Caco-2 (cell line): ENCODE data around the gene NETO1. TPM values are rescaled to one million over a fixed set of nuclear protein-coding genes. Genes with fewer than 3 reads are reported as not detected.

Experiments used
- BruUV-seq: library from RNA; stranded (reverse); fragments of 400-500 nt; replicated peaks from 2 replicates; lab custom pipeline; 2021; lab: Mats Ljungman, UMichigan
- CTCF ChIA-PET: fragments of 300-600 bp; sonication (Branson Sonifier 250); formaldehyde crosslinking; loops from one replicate; lab custom pipeline; 2022; ENCODE audit warnings: antibody characterized with exemption; lab: Charles Lee
- POLR2A ChIA-PET: fragments of 300-600 bp; sonication (Branson Sonifier 250); formaldehyde crosslinking; loops from one replicate; lab custom pipeline; 2022; ENCODE audit warnings: antibody characterized with exemption; lab: Charles Lee
- DNase-seq, 2 experiments: peaks; one replicate each; pipeline versions ENCODE4 v3.0.0 to v3.0.0-alpha.2; 2020 to 2022
- H3K27me3 ChIP-seq: replicated peaks from 2 replicates; pipeline ENCODE4 v1.6.0; 2011; ENCODE audit warnings: low read length; ENCODE audit not compliant: control insufficient read depth, insufficient read depth
- H3K36me3 ChIP-seq: 2 replicates; pipeline ENCODE4 v1.5.1; 2011; ENCODE audit warnings: low read length; ENCODE audit not compliant: control insufficient read depth, insufficient read depth
- H3K4me1 ChIP-seq: fragments of 250-450 bp; sonication (Bioruptor Pico); 2 replicates; pipeline ENCODE4 v1.5.1; 2020; ENCODE audit warnings: mild to moderate bottlenecking
- H3K4me3 ChIP-seq: 2 replicates; pipeline ENCODE4 v1.5.1; 2011; ENCODE audit warnings: low read depth, mild to moderate bottlenecking, control low read depth, low read length
- H3K9me3 ChIP-seq: fragments of 250-450 bp; sonication (Bioruptor Pico); 2 replicates; pipeline ENCODE4 v1.5.1; 2020; ENCODE audit warnings: mild to moderate bottlenecking, moderate library complexity
- H3K27ac Mint-ChIP-seq: one replicate; pipeline ENCODE4 v1.8.0; 2022; ENCODE audit warnings: mixed read lengths; ENCODE audit not compliant: unreplicated experiment
- H3K27me3 Mint-ChIP-seq: one replicate; pipeline ENCODE4 v1.8.0; 2022; ENCODE audit warnings: mixed read lengths; ENCODE audit not compliant: insufficient read depth, unreplicated experiment
- H3K36me3 Mint-ChIP-seq: one replicate; pipeline ENCODE4 v1.8.0; 2022; ENCODE audit warnings: mild to moderate bottlenecking, mixed read lengths; ENCODE audit not compliant: insufficient read depth, unreplicated experiment
- H3K4me1 Mint-ChIP-seq: one replicate; pipeline ENCODE4 v1.8.0; 2022; ENCODE audit warnings: low read depth, mixed read lengths; ENCODE audit not compliant: unreplicated experiment
- H3K4me3 Mint-ChIP-seq: one replicate; pipeline ENCODE4 v1.8.0; 2022; ENCODE audit warnings: mild to moderate bottlenecking, moderate library complexity, mixed read lengths; ENCODE audit not compliant: unreplicated experiment
- H3K9me3 Mint-ChIP-seq: one replicate; pipeline ENCODE4 v1.8.0; 2022; ENCODE audit warnings: mixed read lengths; ENCODE audit not compliant: unreplicated experiment
- intact Hi-C: fragments of 100-400 bp; cut with micrococcal nuclease; formaldehyde crosslinking; loops from one replicate; pipeline ENCODE4 v1.10.0; 2022; ENCODE audit not compliant: unreplicated experiment
- total RNA-seq: library from RNA; stranded (reverse); gene quantifications from 2 replicates; pipeline ENCODE4 v1.2.3, GENCODE V29; 2022
- TF ChIP-seq, protein P1 (sequence below), 2 experiments: fragments of 200-600 bp in 1 of 2; IDR thresholded peaks; 1 replicate in 1 of 2; 2 replicates in 1 of 2; pipeline versions ENCODE4 v1.5.1 to v1.8.0; 2011 to 2022; ENCODE audit warnings: antibody characterized with exemption in 1 of 2, control low read depth in 1 of 2, inconsistent platforms in 1 of 2, low read depth in 1 of 2, low read length in 1 of 2, mild to moderate bottlenecking in 1 of 2, moderate library complexity in 1 of 2; ENCODE audit not compliant: insufficient read depth in 1 of 2, severe bottlenecking in 1 of 2, unreplicated experiment in 1 of 2

NETO1 gene
- total RNA-seq, 1 experiment from 2014 or later: not detected

DNA sequence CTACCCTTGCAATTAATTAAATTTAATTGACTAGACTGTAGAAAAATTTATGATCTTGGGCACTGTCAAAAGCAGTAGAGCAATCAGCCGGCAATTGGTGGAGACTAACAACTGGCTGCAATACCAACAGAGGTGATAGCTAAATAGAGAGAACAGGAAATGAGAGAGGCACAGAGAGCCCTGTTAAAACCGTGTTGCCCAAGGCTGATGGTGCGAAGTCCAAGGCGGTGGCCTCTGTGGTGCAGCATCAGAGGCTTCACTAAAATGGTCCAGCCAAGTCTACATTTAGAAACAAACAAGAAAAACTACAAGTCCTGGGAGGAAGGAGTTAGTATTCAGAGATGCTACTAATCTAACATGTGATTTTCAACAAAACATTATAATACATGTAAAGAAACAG, 115.6 kb downstream of the NETO1 start:
- no peaks in the 10 kb centered on the region for H3K36me3 Mint-ChIP-seq
- Histone ChIP-seq H3K9me3 (no peaks in the 10 kb centered on the region), H3K27me3 (no peaks in the 10 kb centered on the region), H3K4me3 (no peak overlapping the region), H3K4me1 (no peaks in the 10 kb centered on the region), H3K36me3 (no peaks in the 10 kb centered on the region)
- no peaks in the 10 kb centered on the region for H3K9me3 Mint-ChIP-seq
- no peak overlapping the region for H3K4me3 Mint-ChIP-seq
- no peak overlapping the region for H3K27ac Mint-ChIP-seq
- intact Hi-C loops: no loop called here
- CTCF ChIA-PET: no interaction called here
- no TSS peak for BruUV-seq
- DNase-seq: no peak
- POLR2A ChIA-PET: no interaction called here
- H3K4me1 Mint-ChIP-seq: no peaks in the 10 kb centered on the region
- no peaks in the 10 kb centered on the region for H3K27me3 Mint-ChIP-seq
- TF ChIP-seq, protein P1, sequence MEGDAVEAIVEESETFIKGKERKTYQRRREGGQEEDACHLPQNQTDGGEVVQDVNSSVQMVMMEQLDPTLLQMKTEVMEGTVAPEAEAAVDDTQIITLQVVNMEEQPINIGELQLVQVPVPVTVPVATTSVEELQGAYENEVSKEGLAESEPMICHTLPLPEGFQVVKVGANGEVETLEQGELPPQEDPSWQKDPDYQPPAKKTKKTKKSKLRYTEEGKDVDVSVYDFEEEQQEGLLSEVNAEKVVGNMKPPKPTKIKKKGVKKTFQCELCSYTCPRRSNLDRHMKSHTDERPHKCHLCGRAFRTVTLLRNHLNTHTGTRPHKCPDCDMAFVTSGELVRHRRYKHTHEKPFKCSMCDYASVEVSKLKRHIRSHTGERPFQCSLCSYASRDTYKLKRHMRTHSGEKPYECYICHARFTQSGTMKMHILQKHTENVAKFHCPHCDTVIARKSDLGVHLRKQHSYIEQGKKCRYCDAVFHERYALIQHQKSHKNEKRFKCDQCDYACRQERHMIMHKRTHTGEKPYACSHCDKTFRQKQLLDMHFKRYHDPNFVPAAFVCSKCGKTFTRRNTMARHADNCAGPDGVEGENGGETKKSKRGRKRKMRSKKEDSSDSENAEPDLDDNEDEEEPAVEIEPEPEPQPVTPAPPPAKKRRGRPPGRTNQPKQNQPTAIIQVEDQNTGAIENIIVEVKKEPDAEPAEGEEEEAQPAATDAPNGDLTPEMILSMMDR (IDR thresholded peaks at IDR 0.05; ENCODE audit: insufficient read depth in 1 of 2, low read depth in 1 of 2, low read length in 1 of 2, severe bottlenecking in 1 of 2, unreplicated experiment in 1 of 2): no peak

DNA sequence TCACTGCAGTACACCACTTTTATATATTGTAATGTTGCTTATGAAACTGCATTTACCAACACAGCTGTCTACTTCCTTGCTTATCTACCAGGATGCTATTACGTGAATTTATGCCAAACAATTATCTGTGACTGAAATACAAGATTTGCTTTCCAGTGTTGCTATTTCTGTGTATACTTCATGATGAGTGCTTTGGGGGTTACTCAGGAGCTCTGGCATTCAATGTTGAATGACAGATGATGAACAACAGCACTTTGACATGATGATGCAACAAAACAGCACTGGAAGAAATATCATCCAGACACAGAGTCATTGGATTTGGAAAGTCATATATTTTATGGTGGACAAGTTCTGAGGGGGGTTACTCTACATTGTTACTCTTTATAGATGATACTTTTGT, 125.8 kb downstream of the NETO1 start:
- Mint-ChIP-seq H3K27ac (no peak overlapping the region), H3K36me3 (no peaks in the 10 kb centered on the region), H3K27me3 (no peaks in the 10 kb centered on the region), H3K9me3 (no peaks in the 10 kb centered on the region), H3K4me3 (no peak overlapping the region), H3K4me1 (no peaks in the 10 kb centered on the region)
- Histone ChIP-seq H3K4me3 (no peak overlapping the region), H3K36me3 (no peaks in the 10 kb centered on the region), H3K9me3 (no peaks in the 10 kb centered on the region), H3K27me3 (no peaks in the 10 kb centered on the region), H3K4me1 (no peaks in the 10 kb centered on the region)
- POLR2A ChIA-PET: no interaction called here
- no peak for DNase-seq
- intact Hi-C loops: no loop called here
- CTCF ChIA-PET: no interaction called here
- BruUV-seq: no TSS peak
- TF ChIP-seq, protein P1 (IDR thresholded peaks at IDR 0.05; ENCODE audit: insufficient read depth in 1 of 2, low read depth in 1 of 2, low read length in 1 of 2, severe bottlenecking in 1 of 2, unreplicated experiment in 1 of 2): no peak

DNA sequence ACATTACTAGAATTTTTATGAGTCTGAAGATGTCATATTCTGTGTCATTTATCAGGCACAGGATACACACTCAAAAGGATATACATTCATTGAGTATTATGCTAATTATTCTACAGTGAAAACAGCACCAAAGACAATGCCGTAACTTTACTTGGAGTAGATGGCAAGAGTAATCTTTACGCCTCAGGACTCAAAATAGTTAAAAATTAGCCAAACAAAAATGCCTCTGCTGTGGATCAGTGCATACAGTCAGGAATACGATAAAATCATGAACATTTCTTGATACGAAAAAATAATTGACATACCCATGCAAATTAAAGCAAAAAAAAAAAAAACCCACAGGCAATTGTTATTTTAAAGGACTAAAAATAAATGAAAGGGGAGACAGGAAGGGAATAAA, 129.7 kb downstream of the NETO1 start:
- Histone ChIP-seq H3K4me3 (no peak overlapping the region), H3K9me3 (no peaks in the 10 kb centered on the region), H3K36me3 (no peaks in the 10 kb centered on the region), H3K4me1 (no peaks in the 10 kb centered on the region), H3K27me3 (no peaks in the 10 kb centered on the region)
- BruUV-seq: no TSS peak
- DNase-seq: no peak
- no peaks in the 10 kb centered on the region for H3K36me3 Mint-ChIP-seq
- intact Hi-C loops: no loop called here
- no peak overlapping the region for H3K4me3 Mint-ChIP-seq
- ChIA-PET CTCF (no interaction called here), POLR2A (no interaction called here)
- H3K9me3 Mint-ChIP-seq: no peaks in the 10 kb centered on the region
- H3K27me3 Mint-ChIP-seq: no peaks in the 10 kb centered on the region
- no peak overlapping the region for H3K27ac Mint-ChIP-seq
- no peaks in the 10 kb centered on the region for H3K4me1 Mint-ChIP-seq
- TF ChIP-seq, protein P1 (IDR thresholded peaks at IDR 0.05; ENCODE audit: insufficient read depth in 1 of 2, low read depth in 1 of 2, low read length in 1 of 2, severe bottlenecking in 1 of 2, unreplicated experiment in 1 of 2): no peak
